CD4-positive, alpha-beta T cell treated with Interleukin-6 for 4 hours (primary cell): ENCODE results near the gene TMEM132C.

Experiments used
- DNase-seq: peaks from one replicate; pipeline ENCODE4 v3.0.0-alpha.2; 2020; ENCODE audit warnings: mixed read lengths

Gene TMEM132C

GRCh38 chr12:128353301-128353700 lies 86.3 kb downstream of the TMEM132C start:
- no peak for DNase-seq

DNA sequence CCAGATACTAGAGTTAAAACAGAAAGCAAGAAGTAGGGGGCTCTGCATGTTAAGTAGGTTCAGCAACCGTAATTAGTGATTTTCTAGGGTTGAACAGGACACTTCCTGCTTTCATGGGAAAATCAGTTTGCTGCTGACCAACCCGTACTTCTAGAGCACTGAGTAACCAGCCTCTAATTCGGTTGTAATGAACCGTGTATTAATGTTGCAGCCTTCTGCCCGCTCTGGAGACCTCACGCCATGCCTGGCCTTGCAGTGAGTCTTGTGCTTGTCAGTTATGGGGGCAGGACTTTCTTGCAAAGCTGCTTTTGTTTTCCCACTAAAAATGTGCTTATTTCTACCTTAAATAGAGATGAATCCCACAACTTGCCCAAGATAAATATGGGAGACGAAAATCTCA lies 89.6 kb downstream of the TMEM132C start:
- no peak for DNase-seq

- no peak for DNase-seq
These were observed 94.5 kb downstream of the TMEM132C start for GRCh38 chr12:128361400-128361995.

DNA sequence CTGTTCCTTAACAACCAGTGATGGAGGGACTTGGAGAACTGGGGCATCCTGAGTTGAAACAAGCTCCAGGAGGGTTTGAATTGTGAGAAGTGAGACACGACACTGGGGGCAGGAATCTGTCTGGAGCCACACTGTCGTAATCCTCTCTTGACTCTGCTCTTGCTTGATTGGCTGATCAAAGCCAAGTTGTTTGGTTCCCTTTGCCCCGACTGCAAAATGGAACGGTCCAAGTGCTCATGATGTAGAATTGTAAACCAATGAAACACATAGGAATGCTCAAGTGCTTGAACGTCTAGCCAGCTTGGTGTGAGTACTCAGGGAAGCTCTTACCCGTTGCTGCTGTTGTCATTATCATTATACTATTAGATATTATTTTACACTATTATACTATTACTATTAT lies 98.1 kb downstream of the TMEM132C start:
- no peak for DNase-seq

GRCh38 chr12:128365651-128366231 lies 98.8 kb downstream of the TMEM132C start:
- DNase-seq = no peak

- no peak for DNase-seq
These were observed 101.0 kb downstream of the TMEM132C start for GRCh38 chr12:128367961-128368360.

GRCh38 chr12:128381541-128381940 lies 114.6 kb downstream of the TMEM132C start:
- no peak for DNase-seq

- no peak for DNase-seq
These were observed 115.0 kb downstream of the TMEM132C start for GRCh38 chr12:128381946-128382345.

- no peak for DNase-seq
These were observed 116.0 kb downstream of the TMEM132C start for GRCh38 chr12:128382946-128383345.

DNA sequence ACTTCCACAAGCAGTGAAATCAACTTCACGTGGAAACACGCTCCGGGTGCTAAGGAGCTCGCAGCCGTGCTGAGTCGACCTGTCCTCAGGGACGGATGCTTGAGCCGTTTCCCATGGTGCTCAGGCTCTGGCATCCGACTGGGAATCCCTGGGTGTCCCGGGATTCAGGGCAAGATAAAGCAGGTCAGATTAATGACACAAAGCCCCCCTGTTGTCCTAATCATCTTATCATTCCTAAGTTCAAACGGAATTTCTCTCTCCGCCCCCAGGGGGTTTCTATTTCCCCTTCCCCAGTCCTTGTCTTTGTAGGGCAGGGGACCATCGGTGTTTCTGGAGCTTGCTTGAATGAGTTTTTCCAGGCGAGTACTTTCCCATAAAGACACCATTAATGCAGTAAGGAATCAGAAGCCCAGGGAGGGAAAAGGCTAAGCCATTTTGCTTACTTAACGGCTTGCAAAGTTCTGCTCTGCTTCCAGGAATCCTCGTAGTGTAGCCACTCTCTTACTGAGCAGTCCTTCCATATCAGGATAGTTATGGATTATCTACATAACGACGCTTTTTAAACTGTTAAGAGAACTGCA lies 116.5 kb downstream of the TMEM132C start:
- no peak for DNase-seq

DNA sequence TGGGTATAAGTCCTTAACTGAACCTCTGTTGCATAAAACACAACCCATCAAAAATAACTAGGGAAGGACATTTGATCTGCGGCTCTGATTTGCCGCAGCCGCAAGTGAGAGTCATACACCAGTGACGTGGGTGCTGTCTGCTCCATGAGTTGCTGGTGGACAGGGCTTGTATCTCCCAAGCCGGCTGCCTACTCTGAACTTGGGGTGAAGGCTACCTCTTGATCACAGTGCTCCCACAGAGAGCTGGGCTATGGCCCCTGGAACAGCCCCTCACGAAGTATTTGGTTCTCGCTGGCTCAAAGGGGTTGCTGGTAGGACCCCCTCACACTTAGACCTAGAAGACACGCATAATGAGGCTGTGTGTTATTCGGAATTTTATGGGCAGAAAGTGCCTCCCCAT lies 118.8 kb downstream of the TMEM132C start:
- no peak for DNase-seq

- DNase-seq = no peak
These were observed 120.9 kb downstream of the TMEM132C start for GRCh38 chr12:128387811-128388422.

- no peak for DNase-seq
These were observed 121.6 kb downstream of the TMEM132C start for GRCh38 chr12:128388461-128389000.

DNA sequence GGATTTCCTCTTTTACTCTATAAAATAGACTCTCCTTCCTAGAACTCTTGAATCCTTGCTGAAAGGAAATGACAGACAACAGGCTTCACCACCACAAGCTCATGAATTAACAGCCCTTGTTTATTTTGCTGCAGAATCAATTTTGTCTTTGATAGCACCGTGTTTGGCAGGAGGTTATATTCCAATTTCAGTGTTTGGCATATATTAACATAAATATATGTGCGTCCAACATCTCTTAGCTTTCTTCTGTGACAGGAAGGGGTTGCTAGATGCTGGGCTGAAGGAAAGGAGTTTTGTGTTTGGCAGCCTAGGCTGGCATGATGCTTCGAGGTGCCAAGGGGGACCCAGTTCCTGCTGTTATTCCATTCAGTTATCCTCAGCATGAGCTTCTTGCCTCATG lies 126.4 kb downstream of the TMEM132C start:
- no peak for DNase-seq

DNA sequence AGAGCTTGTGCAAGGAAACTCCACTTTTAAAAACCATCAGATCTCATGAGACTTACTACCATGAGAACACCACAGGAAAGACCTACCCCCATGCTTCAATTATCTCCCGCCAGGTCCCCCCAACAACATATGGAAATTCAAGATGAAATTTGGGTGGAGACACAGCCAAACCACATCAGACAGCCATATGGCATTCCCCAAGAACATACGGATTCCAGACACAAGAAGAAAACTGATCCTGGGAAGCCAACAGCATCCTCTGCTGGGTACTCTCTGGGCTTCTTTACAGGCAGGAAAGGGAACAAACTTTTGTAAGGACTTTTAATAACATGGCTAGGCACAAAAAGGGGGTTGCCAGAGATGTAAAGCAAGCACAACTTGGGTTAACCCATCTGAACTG lies 127.2 kb downstream of the TMEM132C start:
- no peak for DNase-seq

DNA sequence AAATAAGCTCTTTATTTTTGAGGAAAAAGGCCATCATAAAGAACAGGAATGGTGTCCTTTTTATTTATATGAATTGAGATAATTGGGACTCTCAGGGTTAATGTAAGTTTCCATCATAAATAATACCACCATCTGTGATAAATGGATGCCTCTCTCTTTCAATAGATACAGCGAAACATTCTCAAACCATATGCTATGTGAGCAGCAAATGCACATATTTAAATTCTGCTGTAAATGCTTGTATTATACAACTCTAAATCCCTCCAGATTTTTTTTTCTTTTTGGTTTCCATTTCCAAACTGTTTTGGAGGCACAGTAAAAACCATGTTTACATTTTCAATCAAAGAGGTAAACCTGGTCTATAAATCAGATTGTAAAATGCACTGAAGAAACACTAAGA lies 132.3 kb downstream of the TMEM132C start:
- no peak for DNase-seq

DNA sequence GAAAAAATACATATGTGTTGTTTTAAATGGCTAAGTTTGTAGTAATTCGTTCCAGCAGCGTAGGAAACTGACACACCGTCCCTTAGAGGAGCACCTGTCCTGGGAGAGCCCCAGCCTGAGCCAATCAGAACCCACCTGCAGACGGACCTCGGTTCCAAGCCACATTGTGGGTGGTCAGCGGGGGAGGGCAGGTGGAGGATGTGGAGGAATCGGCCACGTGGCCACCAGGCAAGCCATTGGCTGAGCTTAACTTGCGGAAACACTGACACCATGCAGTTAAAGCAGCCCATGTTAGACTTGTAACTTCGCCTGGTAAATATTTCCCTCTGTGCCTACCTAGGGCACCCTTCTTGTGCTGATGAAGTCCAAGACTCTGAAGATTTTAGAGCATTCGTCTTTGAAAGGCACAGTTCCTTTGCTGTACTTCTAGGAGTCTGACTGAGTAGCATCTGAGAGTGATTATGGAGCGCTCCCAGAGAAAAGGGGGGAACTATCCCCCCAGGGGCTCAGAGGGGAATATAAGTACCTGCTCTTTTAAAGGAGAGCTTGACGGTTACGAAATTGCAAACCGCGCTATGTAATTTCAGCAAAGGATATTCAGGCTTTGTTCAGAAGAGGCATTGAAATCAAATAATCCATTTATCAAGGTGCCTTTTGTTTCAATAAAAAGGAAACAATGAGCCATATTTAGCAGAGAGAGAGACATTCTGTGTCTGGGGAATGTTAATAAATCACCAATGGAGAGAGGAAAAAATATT lies 135.7 kb downstream of the TMEM132C start:
- no peak for DNase-seq

GRCh38 chr12:128408669-128409068 lies 141.7 kb downstream of the TMEM132C start:
- DNase-seq = no peak

- DNase-seq = no peak
These were observed 148.1 kb downstream of the TMEM132C start for GRCh38 chr12:128415036-128415560.

DNA sequence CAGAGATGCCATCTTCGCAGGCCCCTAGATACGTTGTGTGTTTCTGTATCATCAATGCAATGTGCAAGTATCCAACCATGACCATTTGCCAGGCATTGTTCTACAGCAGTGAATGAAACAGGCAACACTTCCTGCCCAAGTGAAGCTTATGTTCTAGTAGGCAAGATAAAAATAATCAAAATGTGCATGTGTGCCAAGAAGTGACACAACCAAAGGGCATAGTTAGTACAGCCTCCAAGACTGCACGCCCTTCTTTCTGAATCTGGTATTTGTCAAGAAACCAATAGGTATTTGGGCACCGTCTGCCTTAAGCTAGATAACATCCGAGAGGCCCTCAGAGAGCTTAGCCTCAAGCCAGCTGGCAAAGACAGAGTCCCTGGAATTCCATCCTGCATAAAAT lies 152.0 kb downstream of the TMEM132C start:
- no peak for DNase-seq

DNA sequence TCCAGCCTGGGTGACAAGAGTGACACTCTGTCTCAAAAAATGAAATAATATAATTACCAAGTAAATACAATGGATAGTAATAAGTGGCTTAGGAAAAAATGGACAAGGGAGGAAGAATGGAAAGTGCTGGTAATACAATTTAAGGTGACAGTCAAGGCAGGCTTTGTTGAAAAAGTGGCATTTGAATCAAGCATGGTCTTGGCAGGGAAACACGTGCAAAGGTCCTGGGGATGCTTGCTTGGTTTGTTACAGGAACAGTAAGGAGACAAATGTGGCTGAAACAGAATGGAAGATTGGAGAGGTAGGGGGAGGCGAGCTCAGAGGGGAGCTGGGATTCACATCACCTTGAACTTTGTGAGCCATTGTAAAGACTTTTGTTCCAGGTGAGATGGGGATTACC lies 153.2 kb downstream of the TMEM132C start:
- no peak for DNase-seq

- no peak for DNase-seq
These were observed 154.4 kb downstream of the TMEM132C start for GRCh38 chr12:128421375-128421774.

GRCh38 chr12:128423205-128423604 lies 156.2 kb downstream of the TMEM132C start:
- no peak for DNase-seq
